SW480 (cell line): ENCODE measurements around the gene CTSL.

Experiments
- DNase-seq: peaks from one replicate; pipeline ENCODE4 v3.0.0-alpha.2; 2016; ENCODE audit warnings: low spot score

CTSL gene

GRCh38 chr9:87701491-87701890 is 24.4 kb upstream of the CTSL start:
- no peak for DNase-seq

GRCh38 chr9:87701931-87702421 is 23.9 kb upstream of the CTSL start:
- no peak for DNase-seq

GRCh38 chr9:87702921-87703320 is 23.0 kb upstream of the CTSL start:
- no peak for DNase-seq

- no peak for DNase-seq
These were observed 22.2 kb upstream of the CTSL start for GRCh38 chr9:87703636-87704276.

GRCh38 chr9:87704342-87704741 is 21.6 kb upstream of the CTSL start:
- DNase-seq = no peak

- no peak for DNase-seq
These were observed 19.7 kb upstream of the CTSL start for GRCh38 chr9:87706066-87706739.

GRCh38 chr9:87707805-87708506 is 18.0 kb upstream of the CTSL start:
- no peak for DNase-seq

GRCh38 chr9:87708546-87708945 is 17.4 kb upstream of the CTSL start:
- no peak for DNase-seq

GRCh38 chr9:87708986-87709728 is 16.8 kb upstream of the CTSL start:
- no peak for DNase-seq

GRCh38 chr9:87710443-87710842 is 15.5 kb upstream of the CTSL start:
- no peak for DNase-seq

- peak; percentile 32 for DNase-seq
These were observed 13.8 kb upstream of the CTSL start for GRCh38 chr9:87711857-87712800.

GRCh38 chr9:87712801-87713277 is 13.1 kb upstream of the CTSL start:
- DNase-seq = no peak

- peak; percentile 61 for DNase-seq
These were observed 12.5 kb upstream of the CTSL start for GRCh38 chr9:87713278-87713987.

- no peak for DNase-seq
These were observed 12.0 kb upstream of the CTSL start for GRCh38 chr9:87713988-87714330.

GRCh38 chr9:87714819-87715218 is 11.1 kb upstream of the CTSL start:
- no peak for DNase-seq

- DNase-seq = no peak
These were observed 9.8 kb upstream of the CTSL start for GRCh38 chr9:87716141-87716540.

- no peak for DNase-seq
These were observed 8.5 kb upstream of the CTSL start for GRCh38 chr9:87717456-87717855.

- no peak for DNase-seq
These were observed 7.7 kb upstream of the CTSL start for GRCh38 chr9:87718231-87718630.

GRCh38 chr9:87718852-87719612 is 6.9 kb upstream of the CTSL start:
- DNase-seq = no peak

GRCh38 chr9:87720173-87720572 is 5.7 kb upstream of the CTSL start:
- DNase-seq = no peak
